NCI-H2081 (cell line): ENCODE data around the gene ANO10.
"Not testable (repeated sequence)": the region's sequence is repeated elsewhere in the genome, so short reads cannot be mapped to it uniquely, and the experiment has no call there.

Experiments used
- DNase-seq, 2 experiments: peaks; one replicate each; lab custom pipeline; 2025; lab: John Stamatoyannopoulos, UW

Gene ANO10

GRCh38 chr3:43477600-43477999, 144.2 kb downstream of the ANO10 start:
- DNase-seq, result no peak

- no peak for DNase-seq
Observed at GRCh38 chr3:43473737-43474136, 148.1 kb downstream of the ANO10 start.

- DNase-seq, result no peak
Observed at GRCh38 chr3:43473244-43473643, 148.6 kb downstream of the ANO10 start.

GRCh38 chr3:43468133-43468532, 153.7 kb downstream of the ANO10 start:
- DNase-seq, result no peak

- peak in 1 of 2 experiments; percentile 41 for DNase-seq
Observed at GRCh38 chr3:43465109-43465508, 156.7 kb downstream of the ANO10 start.

GRCh38 chr3:43462566-43462965, 159.2 kb downstream of the ANO10 start:
- not testable (repeated sequence) for DNase-seq

GRCh38 chr3:43461345-43461744, 160.5 kb downstream of the ANO10 start:
- DNase-seq, result no peak

GRCh38 chr3:43457038-43457437, 164.8 kb downstream of the ANO10 start:
- DNase-seq, result not testable (repeated sequence)

- DNase-seq, result no peak
Observed at GRCh38 chr3:43455233-43455632, 166.6 kb downstream of the ANO10 start.

- no peak for DNase-seq
Observed at GRCh38 chr3:43453981-43454380, 167.8 kb downstream of the ANO10 start.

- DNase-seq, result no peak
Observed at GRCh38 chr3:43451670-43452254, 170.0 kb downstream of the ANO10 start.

- DNase-seq, result no peak
Observed at GRCh38 chr3:43448098-43448497, 173.7 kb downstream of the ANO10 start.

GRCh38 chr3:43445820-43446219, 176.0 kb downstream of the ANO10 start:
- DNase-seq, result no peak

GRCh38 chr3:43442872-43443395, 178.9 kb downstream of the ANO10 start:
- DNase-seq, result no peak

- no peak for DNase-seq
Observed at GRCh38 chr3:43436507-43437140, 185.2 kb downstream of the ANO10 start.

- no peak for DNase-seq
Observed at GRCh38 chr3:43435706-43436105, 186.1 kb downstream of the ANO10 start.

- DNase-seq, result no peak
Observed at GRCh38 chr3:43434431-43434830, 187.4 kb downstream of the ANO10 start.

GRCh38 chr3:43432462-43432861, 189.3 kb downstream of the ANO10 start:
- DNase-seq, result no peak

- no peak for DNase-seq
Observed at GRCh38 chr3:43426388-43426787, 195.4 kb downstream of the ANO10 start.

- DNase-seq, result no peak
Observed at GRCh38 chr3:43425829-43426228, 196.0 kb downstream of the ANO10 start.

GRCh38 chr3:43423639-43424038, 198.2 kb downstream of the ANO10 start:
- no peak for DNase-seq

GRCh38 chr3:43423142-43423541, 198.7 kb downstream of the ANO10 start:
- peak in 1 of 2 experiments; percentile 48 for DNase-seq

GRCh38 chr3:43418601-43419272, 203.1 kb downstream of the ANO10 start:
- peak in 1 of 2 experiments; percentile 46 for DNase-seq
